Measurements from ENCODE around the gene COL5A1.

COL5A1 gene

DNA sequence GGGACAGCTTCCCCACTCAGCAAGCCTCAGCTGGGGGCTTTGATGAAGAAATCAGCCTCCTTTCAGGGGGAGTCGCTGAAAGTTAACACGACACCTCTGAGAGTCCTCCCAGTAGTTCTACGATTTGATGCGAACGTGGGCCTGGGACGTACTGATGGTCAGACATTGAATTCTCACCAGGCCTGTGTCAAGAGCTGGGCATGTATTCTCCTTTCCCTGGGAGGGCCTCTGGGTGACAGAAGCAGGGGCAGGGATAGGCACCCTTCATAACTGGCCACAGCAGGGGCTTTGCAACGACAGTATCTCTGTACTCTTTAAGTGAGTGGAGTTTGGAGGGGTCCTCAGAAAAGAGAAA lies 15.6 kb upstream of the COL5A1 start:
- FAIRE-seq, result no peak
- no peak for TF ChIP-seq POLR2A (IDR thresholded peaks at IDR 0.05; ENCODE audit: low read depth, low read length)
- DNase-seq (ENCODE audit: insufficient read length, low spot score), result no peak

GRCh38 chr9:134626571-134627416 lies 14.8 kb upstream of the COL5A1 start:
- 0 out of 2 replicates have a peak, but pooled peaks have one; percentile 21 for TF ChIP-seq POLR2A (IDR thresholded peaks at IDR 0.05; ENCODE audit: low read depth, low read length)
- DNase-seq (ENCODE audit: insufficient read length, low spot score) (peak; percentile 97), FAIRE-seq (peak; percentile 48)

- DNase-seq (ENCODE audit: insufficient read length, low spot score), result no peak
- no peak for FAIRE-seq
- no peak for TF ChIP-seq POLR2A (IDR thresholded peaks at IDR 0.05; ENCODE audit: low read depth, low read length)
These were observed 13.9 kb upstream of the COL5A1 start for GRCh38 chr9:134627417-134628353.

GRCh38 chr9:134628354-134628736 lies 13.3 kb upstream of the COL5A1 start:
- no peak for TF ChIP-seq POLR2A (IDR thresholded peaks at IDR 0.05; ENCODE audit: low read depth, low read length)
- FAIRE-seq (no peak), DNase-seq (ENCODE audit: insufficient read length, low spot score) (no peak)

DNA sequence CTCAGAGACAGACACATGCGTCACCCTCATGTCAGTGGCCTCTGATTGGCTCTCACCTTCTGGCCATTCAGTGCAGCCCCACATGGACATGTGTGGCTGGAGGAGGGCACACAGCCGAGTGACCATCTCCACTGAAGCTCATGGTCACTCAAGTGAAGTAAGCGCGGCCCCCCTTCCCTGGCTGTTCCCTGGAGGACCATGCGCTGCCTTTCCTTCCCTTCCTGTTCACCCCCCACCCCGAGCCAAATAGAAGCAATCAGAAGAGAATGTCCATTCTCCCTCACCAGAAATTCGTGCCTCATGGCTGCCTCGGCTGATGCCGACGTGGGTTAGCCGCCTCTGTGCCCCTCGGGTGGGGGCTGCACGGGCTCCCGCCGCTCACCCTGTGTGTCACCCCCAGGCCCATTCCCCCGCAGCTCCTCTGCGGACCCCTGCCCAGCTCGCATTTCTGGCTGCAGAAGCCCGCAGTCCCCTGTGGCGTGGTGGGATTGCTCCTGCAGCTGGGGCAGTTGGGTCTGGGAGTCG lies 12.5 kb upstream of the COL5A1 start:
- TF ChIP-seq POLR2A (IDR thresholded peaks at IDR 0.05; ENCODE audit: low read depth, low read length), result no peak
- DNase-seq (ENCODE audit: insufficient read length, low spot score) (no peak), FAIRE-seq (no peak)

DNA sequence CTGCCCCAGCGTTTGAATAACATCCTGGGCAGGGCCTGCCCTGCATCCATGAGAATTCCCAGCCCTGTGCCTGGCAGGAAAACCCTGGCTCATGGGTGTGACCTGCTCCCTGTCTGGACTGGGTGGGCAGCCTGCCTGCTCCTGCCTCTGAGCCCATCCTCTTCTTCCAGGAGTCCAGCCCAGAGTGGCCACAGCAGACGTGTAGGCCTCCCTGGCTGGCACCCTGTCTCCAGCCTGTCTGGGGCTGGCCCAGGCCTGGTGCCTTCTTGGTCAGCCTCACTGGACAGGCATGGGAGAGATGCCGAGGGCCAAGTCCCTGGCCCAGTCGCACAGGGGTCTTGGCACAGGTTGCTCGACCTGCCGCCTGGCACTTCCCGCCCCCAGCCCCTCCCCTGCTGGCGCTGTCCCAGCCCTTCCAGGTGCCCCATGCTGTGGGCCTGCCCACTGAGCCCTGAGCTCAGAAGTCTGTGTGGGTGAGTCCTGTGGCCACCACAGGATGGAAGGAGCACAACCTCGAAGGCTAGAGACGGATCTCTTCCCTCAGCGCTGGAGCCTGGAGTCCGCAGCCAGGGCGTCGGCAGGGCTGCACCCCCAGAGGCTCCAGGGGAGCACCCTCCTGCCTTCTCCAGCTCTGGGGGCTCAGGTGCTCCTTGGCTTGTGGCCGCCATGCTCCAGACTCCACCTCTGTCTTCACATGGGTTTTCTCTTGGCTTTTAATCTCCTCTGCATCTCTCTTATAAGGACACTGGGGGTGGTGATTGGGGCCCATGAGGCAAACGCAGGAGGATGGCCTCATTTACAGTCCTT lies 11.8 kb upstream of the COL5A1 start:
- no peak for TF ChIP-seq POLR2A (IDR thresholded peaks at IDR 0.05; ENCODE audit: low read depth, low read length)
- no peak for DNase-seq (ENCODE audit: insufficient read length, low spot score)
- no peak for FAIRE-seq

DNA sequence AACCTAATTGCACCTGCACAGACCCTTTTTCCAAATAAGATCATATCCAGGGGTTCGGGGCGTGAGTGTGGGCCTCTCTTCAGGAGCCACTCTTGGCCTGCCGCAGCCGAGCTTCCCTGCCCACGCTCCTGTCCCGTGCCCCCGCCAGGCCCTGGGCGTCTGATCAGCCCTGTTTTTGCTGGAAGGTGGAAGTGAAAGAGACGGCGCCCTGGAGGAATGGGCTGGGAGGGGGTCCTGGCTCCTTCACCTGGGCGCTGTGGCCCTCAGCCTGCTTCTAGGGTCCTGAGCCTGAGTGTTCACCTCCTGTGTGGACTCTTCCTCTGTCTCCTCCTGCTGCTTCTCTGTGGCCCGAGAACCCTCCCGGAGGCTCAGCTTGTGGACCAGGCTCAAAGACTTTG lies 11.2 kb upstream of the COL5A1 start:
- DNase-seq (ENCODE audit: insufficient read length, low spot score) (no peak), FAIRE-seq (no peak)
- no peak for TF ChIP-seq POLR2A (IDR thresholded peaks at IDR 0.05; ENCODE audit: low read depth, low read length)

GRCh38 chr9:134630861-134631260 lies 10.7 kb upstream of the COL5A1 start:
- FAIRE-seq (no peak), DNase-seq (ENCODE audit: insufficient read length, low spot score) (no peak)
- no peak for TF ChIP-seq POLR2A (IDR thresholded peaks at IDR 0.05; ENCODE audit: low read depth, low read length)

DNA sequence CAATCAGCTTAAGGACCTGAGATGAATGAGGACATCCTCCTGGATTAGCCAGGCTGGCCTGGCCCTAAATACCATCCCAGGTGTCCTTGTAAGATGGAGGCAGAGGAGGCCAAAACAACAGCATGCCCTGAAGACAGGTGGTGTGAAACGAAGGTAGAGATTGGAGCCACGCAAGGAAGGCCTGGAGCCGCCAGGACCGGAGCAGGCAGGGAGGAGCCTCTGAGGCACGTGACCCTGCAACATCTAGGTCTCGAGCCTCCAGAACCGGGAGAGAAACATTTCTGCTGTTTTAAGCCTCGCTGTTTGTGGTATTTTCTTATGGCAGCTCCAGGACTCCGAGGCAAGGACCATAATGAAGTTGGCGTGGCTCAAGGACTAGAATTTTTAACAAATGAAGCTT lies 9.7 kb upstream of the COL5A1 start:
- no peak for DNase-seq (ENCODE audit: insufficient read length, low spot score)
- no peak for TF ChIP-seq POLR2A (IDR thresholded peaks at IDR 0.05; ENCODE audit: low read depth, low read length)
- no peak for FAIRE-seq

GRCh38 chr9:134632329-134632728 lies 9.3 kb upstream of the COL5A1 start:
- FAIRE-seq, result no peak
- no peak for TF ChIP-seq POLR2A (IDR thresholded peaks at IDR 0.05; ENCODE audit: low read depth, low read length)
- no peak for DNase-seq (ENCODE audit: insufficient read length, low spot score)

DNA sequence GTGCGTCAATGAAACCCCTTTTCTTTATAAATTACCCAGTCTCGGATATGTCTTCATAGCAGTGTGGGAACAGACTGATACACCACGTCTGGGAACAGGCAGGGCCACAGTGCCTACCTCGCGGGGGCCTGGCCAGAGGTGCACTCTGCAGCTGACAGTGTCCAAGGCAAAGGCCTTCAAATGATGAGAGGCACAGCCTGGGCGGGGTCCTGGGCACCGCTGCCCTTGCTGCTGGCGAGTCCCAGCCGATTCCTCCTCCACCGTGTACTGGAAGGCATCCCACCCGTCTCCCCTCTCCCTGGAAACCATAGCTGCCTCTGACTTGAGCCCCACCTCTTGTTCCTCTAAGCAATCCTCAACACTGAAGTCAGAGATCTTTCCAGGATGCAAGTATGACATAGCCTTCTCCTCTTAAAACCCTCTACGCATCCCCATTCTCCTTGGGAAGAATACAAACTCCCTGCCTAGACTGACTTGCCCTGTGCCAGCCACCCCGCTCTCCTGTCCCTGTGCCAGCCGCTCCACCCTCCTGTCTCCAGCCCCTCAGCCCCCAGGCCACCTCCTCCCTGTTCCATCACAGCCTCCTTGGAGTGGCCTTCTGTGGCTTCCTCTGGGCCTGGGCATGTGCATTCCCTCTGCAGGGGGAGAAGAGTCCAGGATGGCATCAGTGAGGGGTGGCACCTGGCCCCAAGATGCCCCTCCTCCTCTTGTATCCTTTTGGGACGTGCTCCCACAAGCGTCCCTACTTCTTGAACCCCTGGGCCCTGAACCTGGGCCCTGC lies 8.1 kb upstream of the COL5A1 start:
- FAIRE-seq, result no peak
- no peak for DNase-seq (ENCODE audit: insufficient read length, low spot score)
- no peak for TF ChIP-seq POLR2A (IDR thresholded peaks at IDR 0.05; ENCODE audit: low read depth, low read length)

- FAIRE-seq (no peak), DNase-seq (ENCODE audit: insufficient read length, low spot score) (no peak)
- no peak for TF ChIP-seq POLR2A (IDR thresholded peaks at IDR 0.05; ENCODE audit: low read depth, low read length)
These were observed 7.4 kb upstream of the COL5A1 start for GRCh38 chr9:134634176-134634575.

All from H54 (cell line).